ENCODE results near the gene FOXP1.

Gene FOXP1

GRCh38 chr3:71031914-71032521 is 551.5 kb downstream of the FOXP1 start:
- TF ChIP-seq CTCF (conservative IDR thresholded peaks at IDR 0.05), result no peak
- peak overlapping the region; percentile 97 for H3K27ac ChIP-seq

GRCh38 chr3:71031181-71031580 is 552.3 kb downstream of the FOXP1 start:
- H3K27ac ChIP-seq, result peak overlapping the region; percentile 97
- no peak for TF ChIP-seq CTCF (conservative IDR thresholded peaks at IDR 0.05)

GRCh38 chr3:71030748-71031147 is 552.8 kb downstream of the FOXP1 start:
- no peak for TF ChIP-seq CTCF (conservative IDR thresholded peaks at IDR 0.05)
- peak overlapping the region; percentile 97 for H3K27ac ChIP-seq

GRCh38 chr3:71029770-71030169 is 553.8 kb downstream of the FOXP1 start:
- H3K27ac ChIP-seq, result peak overlapping the region; percentile 97
- TF ChIP-seq CTCF (conservative IDR thresholded peaks at IDR 0.05), result no peak

GRCh38 chr3:71028802-71029201 is 554.7 kb downstream of the FOXP1 start:
- no peak for TF ChIP-seq CTCF (conservative IDR thresholded peaks at IDR 0.05)
- peak overlapping the region; percentile 97 for H3K27ac ChIP-seq

- TF ChIP-seq CTCF (conservative IDR thresholded peaks at IDR 0.05), result no peak
- peak overlapping the region; percentile 97 for H3K27ac ChIP-seq
These were observed 555.3 kb downstream of the FOXP1 start for GRCh38 chr3:71028184-71028583.

- peak overlapping the region; percentile 97 for H3K27ac ChIP-seq
- TF ChIP-seq CTCF (conservative IDR thresholded peaks at IDR 0.05), result no peak
These were observed 556.6 kb downstream of the FOXP1 start for GRCh38 chr3:71026634-71027578.

Data from VCaP (cell line).